SKM-1 (cell line): ENCODE results near the gene ZBTB7C.

Experiments
- DNase-seq: peaks from one replicate; lab custom pipeline; 2025; ENCODE audit not compliant: unreplicated experiment; lab: John Stamatoyannopoulos, UW

ZBTB7C gene

GRCh38 chr18:48171490-48172188 lies 237.5 kb downstream of the ZBTB7C start:
- no peak for DNase-seq

DNA sequence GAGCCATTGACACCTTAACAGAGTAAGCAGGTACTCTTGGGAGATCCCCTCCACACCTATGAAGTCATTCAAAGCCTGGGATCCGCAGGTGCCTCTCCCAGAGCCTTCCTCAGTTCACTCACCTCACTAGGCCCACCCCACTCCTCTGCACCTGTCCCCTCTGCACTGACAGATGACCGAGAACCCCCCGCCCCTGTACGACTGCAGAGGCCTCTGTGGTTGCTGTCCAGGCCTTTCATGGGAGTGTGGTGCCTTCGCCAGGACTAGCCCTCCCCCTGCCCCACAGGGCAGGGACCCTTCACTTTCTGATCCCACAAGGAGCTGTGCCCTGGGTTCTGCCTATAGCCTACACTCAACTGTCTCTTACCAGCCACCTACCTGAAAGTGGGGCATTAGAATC lies 238.5 kb downstream of the ZBTB7C start:
- DNase-seq = no peak

DNA sequence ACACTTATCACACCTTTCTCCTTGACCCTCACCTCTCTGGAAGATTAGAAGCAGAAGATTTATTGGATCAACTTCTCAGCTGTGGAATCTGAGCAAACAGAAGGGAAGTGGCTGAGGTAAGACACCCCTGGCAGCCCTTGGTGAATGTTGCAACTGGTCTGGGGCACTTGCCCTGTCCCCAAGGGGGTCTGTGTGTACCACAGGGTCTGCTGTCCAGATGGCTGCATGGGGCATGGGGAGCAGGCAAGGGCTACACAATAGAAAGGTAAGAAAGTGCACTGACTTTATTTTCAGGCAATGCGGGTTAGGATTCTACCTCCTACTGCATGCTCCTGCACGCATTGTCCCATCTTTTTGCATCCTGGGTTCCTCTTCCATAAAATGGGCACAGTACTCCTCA lies 240.3 kb downstream of the ZBTB7C start:
- DNase-seq = no peak

DNA sequence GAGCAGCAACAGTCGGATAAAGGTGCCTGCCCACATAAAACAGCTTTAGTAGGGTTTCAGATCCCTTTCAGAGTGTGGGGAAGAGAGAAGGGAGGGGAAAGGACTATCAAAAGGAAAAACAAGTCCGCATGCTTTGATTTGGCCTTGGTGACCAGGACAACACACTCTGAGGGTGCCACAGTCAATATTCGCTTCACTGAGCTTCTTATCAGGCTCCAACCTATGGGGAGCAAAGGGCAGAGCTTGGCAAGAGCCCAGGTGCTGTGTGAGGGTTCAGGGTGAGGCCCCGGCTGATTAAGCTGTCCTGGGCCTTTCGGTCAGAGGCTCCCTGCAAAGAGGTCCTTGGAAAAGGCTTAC lies 241.3 kb downstream of the ZBTB7C start:
- DNase-seq = no peak

DNA sequence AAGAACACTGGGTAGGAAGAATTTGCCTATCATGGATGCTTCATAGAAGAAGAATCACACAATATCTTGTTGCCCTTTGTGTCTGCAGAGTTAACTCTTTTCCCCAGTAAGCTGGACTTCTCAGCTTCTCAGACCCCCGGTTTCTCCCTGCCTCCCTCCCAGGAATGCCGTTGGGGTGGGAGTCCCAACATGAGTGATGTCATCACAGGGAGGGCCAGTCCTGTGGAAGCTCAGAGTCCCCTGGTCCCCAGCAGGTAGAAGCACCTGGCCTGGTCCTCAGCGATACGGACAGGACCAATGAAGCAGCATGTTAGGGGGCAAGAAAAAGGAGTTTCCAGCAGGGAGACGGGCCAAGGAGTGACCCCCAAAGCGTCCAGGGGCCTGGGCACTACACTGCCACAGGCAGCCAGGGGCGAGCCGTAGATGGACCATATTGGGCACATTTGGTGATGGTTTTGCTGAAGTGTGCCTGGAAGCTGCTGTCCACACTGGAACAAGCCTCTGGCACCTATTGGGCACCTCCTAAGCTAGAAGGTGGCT lies 242.8 kb downstream of the ZBTB7C start:
- no peak for DNase-seq

DNA sequence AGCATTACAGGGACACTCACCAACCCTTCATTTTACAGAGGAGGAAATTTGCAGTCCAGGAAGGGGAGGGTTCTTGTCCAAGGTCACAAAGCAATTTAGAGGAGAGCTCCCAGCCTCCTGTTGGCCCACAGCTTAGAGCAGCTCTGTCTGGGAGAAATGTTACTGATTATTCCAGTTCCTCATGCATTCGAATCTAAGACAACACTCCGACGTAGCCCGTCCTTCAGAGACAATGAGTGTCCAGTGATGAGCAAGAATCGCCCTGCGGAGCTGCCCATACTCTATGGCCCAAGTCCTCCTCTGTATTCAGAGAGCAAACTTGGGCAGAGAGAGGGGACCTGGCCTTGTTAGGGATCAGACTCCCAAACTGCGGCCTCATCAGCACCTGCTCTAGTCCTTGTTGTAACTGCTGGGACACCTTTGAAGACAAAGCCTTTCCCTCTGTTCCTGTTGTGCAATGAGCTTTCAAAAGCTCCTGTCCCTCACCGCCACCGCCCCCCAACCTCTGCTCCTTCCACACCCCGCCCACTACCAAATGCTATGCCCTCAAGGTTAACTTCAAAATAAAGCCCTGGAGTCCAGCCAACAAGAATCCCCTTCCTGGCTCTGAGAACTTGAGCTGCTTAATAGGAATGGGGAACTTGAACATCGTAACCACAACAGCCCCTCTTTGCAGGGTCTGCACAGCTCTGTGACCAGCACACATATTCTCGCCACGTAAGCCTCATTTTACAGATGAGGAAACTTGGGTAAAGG lies 243.9 kb downstream of the ZBTB7C start:
- peak; percentile 70 for DNase-seq

DNA sequence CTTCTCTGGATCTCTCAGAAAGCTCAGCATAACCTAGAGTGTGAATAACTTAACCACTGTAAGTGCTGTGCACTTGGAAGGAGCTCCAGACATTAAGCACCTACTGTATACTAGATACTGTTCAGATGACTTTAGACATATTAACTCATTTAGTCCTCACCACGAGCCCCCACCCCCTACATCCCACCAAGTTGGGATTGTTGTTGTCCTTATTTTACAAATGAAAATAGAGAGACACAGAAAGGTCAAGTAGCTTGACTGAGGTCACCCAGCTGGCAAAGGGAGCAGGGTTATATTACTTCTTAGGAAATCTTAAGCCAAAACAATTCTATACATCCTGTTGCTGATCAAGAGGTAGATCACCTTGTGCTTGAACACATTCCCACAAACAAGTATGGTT lies 244.5 kb downstream of the ZBTB7C start:
- no peak for DNase-seq

DNA sequence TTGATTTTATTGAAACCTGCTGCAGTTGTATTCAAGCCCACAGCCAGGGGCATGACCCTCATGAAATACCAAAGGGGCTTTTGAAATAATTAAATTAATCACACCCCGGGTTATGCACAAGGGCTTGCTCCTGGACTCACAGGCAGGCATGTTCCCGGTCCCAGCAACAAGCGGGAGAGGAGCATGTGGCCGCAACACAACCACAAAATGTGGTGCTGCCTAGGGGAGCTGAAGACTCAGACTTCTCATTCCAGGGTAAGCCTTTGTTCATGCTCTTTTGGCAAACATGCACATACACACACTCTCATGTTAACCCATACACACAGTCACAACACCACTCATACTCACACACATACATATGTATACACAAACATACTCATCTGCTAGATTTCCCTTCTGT lies 245.1 kb downstream of the ZBTB7C start:
- DNase-seq = no peak

- no peak for DNase-seq
Measured at GRCh38 chr18:48163738-48164115, 245.5 kb downstream of the ZBTB7C start.

GRCh38 chr18:48162956-48163737 lies 246.0 kb downstream of the ZBTB7C start:
- DNase-seq = no peak

DNA sequence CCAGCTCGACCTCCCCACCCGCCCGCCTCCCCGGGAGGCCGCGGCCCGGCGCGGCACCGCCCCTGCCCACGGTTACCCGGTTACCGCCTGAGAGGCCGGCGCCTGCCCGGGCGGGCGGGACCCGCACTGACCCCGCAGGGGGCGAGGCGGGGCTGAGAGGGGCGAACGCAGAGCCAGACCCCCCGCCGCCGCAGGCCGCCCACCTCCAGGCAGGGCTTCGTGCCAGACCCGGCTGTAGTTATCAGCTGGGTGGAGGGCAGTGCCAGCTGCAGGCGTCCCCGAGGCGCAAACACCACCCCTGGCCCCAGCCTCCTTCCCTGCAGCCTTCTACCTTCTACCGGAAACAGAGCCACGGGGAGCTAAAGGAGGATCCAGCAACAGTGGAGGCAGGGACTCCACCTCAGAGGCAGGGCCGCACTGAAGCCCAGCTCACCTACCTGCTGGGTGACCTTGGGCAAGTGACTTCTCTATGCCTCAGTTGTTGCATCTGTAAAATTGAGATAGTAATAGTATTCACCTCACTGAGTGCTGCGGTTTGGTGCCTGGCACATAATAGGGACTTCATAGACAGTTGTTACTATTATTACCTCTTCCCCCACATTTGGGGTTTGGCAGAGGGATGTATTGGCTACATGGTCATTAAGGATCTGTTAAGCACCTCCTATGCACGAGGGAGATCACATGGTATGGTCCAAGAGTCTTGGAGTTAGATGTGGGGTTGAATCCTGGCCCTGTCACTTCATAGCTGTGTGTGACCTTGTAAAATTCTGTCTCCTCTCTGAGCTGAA lies 247.1 kb downstream of the ZBTB7C start:
- DNase-seq = no peak

DNA sequence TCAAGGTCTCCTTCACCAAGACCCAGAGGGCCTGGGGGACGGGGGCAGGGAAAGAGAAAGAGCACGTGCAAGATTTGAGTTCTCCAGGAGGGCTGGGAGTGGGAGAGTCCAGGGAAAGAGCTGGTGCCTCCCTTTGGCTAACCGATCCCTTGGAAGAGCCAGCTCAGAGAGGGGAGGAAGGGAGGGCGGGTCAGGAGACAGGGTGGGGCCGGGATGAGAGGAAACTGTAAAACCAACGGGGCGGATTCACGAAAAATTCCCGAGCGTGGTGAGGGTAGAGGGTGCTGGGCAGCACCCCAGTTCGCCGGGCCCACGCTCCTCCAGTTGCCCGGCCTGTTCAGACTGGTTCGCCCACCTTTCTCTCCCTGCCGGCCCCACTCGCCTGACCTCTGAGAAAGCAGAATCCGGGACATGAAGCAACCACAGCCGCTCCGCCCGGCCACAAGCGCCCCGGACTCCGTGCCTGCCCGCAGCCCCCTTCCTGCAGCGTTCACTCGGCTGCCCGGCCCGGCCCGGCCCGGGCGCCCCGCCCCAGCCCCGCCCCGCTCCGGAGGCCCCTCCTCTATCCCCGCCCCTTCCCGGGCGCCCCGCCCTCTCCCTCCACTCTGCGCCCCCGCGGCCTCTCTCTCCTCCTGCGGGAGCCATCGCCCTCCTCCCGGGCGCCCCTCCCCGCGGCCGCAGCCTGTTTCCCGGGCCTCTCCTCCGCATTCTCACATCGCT lies 247.8 kb downstream of the ZBTB7C start:
- peak; percentile 75 for DNase-seq

GRCh38 chr18:48160622-48161021 lies 248.6 kb downstream of the ZBTB7C start:
- no peak for DNase-seq

- DNase-seq = no peak
Measured at GRCh38 chr18:48159816-48160215, 249.4 kb downstream of the ZBTB7C start.

- no peak for DNase-seq
Measured at GRCh38 chr18:48158721-48159120, 250.5 kb downstream of the ZBTB7C start.

GRCh38 chr18:48157956-48158355 lies 251.2 kb downstream of the ZBTB7C start:
- no peak for DNase-seq

DNA sequence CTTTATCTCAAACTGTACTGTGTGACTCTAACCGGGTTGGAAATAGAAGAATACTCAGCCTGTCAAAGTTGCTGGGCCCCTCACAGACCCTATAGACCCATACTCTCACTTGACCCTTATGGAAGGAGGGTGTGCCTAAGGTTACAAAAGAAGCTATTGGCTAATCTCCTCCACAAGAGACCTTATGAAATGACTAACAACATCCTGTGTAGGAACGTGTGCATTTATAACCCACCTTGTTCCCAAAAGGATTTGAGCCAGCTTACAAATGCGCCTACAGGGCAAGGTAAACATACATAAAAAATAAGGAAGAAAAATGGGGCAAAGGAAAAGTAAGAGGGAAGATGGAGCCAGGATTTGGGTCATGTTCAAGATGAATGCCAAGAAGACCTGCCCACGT lies 253.3 kb downstream of the ZBTB7C start:
- no peak for DNase-seq

DNA sequence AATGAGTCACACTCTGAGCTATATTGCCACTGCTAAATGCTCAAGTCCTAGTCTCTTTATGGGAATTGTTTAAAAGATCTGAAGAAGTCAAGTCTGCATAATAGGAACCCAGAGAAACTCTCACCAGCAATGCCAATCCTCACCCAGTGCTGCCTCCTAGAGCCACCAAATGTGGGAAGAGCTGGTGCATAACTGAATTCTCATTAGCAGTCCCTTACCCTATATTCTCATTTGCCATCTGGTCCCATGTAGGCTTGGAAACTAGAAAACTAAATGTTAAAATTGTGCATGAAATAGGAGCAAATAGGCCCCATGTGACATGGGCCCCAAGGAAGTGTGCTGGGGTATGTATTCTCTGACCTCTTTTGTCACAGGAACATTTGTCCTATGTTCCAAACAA lies 254.4 kb downstream of the ZBTB7C start:
- no peak for DNase-seq

DNA sequence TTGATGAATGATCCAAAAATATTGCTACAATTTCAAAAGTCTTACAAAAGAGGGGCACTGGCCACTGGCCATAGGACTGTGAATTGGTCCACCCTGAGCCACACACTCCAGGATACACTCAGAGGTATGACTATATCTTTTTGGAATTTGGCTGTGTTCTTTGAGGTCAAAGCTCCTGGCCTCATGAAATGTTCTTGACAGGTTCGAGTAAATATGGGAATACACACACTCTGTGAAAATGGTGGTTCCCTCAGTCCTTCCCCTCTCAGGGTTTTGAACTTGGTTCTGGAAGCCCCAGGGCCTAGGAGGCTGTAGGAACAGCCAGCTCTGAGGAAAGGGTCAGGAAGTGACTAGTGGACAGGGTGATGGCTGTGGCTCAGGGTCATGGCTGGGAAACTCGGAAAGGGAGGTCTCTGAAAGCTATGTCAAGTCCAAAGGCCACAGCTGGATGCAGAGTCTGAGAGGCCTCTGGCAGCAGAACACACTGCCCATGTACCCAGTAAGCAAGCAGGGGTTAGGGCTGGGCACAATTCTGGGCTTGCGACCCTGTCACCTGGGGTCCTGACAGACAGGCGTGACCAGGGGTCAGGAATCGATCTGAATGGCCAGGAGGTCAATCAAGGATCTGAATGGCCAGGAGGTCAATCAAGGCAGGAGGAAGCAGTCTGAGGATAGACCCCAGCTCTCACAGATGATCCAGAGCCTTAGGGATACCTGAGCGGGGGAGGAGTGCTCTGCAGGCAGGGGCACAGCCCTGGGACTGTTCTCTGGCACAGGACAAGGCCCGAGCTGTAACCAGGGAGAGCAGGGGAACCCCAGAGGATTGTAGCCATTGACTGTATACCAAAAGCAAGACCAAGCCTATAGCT lies 255.3 kb downstream of the ZBTB7C start:
- DNase-seq = no peak
